Right cardiac atrium (tissue), 5 donors: ENCODE data around the gene DIAPH3. TPM values are rescaled to one million over a fixed set of nuclear protein-coding genes. Genes with fewer than 3 reads are reported as not detected.

Experiments used
- ATAC-seq, 2 donors: fragments of 200-7000 bp; cut with Tn5 transposase; one replicate each; pipeline versions ENCODE4 v1.8.0 to v1.9.1; 2020; ENCODE audit warnings: moderate library complexity in 2 of 2, mild to moderate bottlenecking in 1 of 2
- DNase-seq, 3 donors: peaks; one replicate each; pipeline ENCODE4 v3.0.0-alpha.2; 2020
- H3K27ac ChIP-seq: one replicate; pipeline ENCODE4 v1.5.1; 2013; ENCODE audit warnings: mild to moderate bottlenecking, low read length, control low read depth, moderate library complexity
- H3K27me3 ChIP-seq: one replicate; pipeline ENCODE4 v1.6.1; 2013; ENCODE audit not compliant: control insufficient read depth, insufficient read depth
- H3K4me1 ChIP-seq: one replicate; pipeline ENCODE4 v1.6.1; 2013; ENCODE audit warnings: low read length; ENCODE audit not compliant: control insufficient read depth, insufficient read depth
- H3K4me3 ChIP-seq: one replicate; pipeline ENCODE4 v1.5.1; 2013; ENCODE audit warnings: low read length, control low read depth
- H3K9me3 ChIP-seq: one replicate; pipeline ENCODE4 v1.6.1; 2013; ENCODE audit warnings: low read length; ENCODE audit not compliant: control insufficient read depth
- WGBS: extraction: QIAGEN DNeasy Blood & Tissue Kit; methylation state at CpG from one replicate; pipeline ENCODE4 v1.1.7; 2013; 5-methylcytosine and 5-hydroxymethylcytosine counted together
- intact Hi-C, 4 donors: fragments of 100-400 bp; cut with DNase I; formaldehyde crosslinking; loops; one replicate each; pipeline versions ENCODE4 v1.11.0 to v1.14.0; 2022 to 2023
- polyA plus RNA-seq: library from polyadenylated mRNA; stranded (reverse); fragments of 200-250 nt; gene quantifications from one replicate; pipeline ENCODE4 v1.2.3, GENCODE V29; 2013
- total RNA-seq, 4 donors: library from RNA; stranded (reverse); fragmentation: NEBNext Ultra II Directional; extraction: Animal tissue kit (Norgen Biotek cat#: 25700); gene quantifications; one replicate each; pipeline ENCODE4 v1.2.1, GENCODE V29; 2021
- donor health status: healthy with polysubstance abuse.
- donor health status: DM: no; HTN: yes; CAD: no.
- donor health status: DM: no; HTN: no; CAD: no.
- donor health status: DM: no; HTN: yes; CAD: no; lungs with severe emphysema.
- donor health status: DM: yes; HTN: yes; CAD: no.

Gene DIAPH3
- total and polyA plus RNA-seq, 5 donors = 0.09 to 0.46 (median 0.33) TPM

DNA sequence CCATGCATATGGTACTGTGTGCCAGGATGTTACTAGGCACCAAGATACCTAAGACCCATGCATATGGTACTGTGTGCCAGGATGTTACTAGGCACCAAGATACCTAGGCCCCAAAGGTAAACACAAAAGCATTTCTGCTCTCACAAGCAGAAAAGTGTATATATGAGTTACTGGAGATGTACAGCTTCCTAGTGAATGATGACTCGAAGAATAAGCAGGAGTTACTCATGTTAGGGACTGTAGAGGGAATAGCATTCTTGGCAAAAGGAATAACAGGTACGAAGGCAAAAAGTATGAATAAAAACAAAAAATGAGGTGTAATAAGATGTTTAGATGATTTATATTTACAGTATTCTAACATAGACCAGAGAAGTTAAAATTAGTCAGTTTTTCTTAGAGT is 383.7 kb downstream of the DIAPH3 start:
- 97% methylated on average over 2 of the region's 2 CpGs for WGBS
- Histone ChIP-seq H3K4me3 (no peak overlapping the region), H3K27ac (no peak overlapping the region), H3K4me1 (no peaks in the 10 kb centered on the region), H3K27me3 (no peaks in the 10 kb centered on the region), H3K9me3 (no peaks in the 10 kb centered on the region)
- intact Hi-C loops = no loop called here
- no peak for DNase-seq
- no peak for ATAC-seq

DNA sequence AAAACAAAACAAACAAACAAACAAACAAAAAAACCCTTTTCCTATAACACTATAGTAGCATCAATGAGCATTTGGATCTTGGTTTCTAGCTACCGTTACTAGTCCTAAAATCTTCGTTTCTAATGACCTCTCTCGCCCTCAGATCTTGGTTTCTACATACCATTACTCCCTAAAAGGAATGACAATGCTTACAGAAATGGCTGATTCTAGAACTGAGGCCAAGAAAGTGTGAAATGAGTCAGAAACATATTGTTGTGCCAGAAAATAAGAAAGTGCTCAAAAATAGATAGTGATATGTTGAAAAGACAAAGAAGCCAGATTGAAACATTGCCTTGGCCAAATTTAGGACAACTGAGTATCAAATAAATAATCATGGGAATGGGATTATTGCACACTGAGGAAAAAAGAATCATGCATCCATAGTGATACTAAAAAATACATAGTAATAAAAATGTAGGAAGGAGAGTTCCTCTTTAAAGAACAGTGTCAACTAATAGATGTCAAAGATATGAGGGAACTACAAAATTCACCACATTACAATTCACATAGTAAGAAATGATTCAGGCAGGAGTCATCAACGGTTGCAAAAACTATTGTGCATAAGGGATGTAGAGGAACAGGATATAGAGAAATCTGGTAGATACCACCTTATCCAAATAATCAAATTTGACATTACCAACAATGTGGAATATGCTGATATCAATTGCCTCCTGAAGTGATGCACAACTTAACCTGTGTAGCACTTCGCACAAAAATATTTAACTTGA is 386.6 kb downstream of the DIAPH3 start:
- ATAC-seq (no peak), DNase-seq (no peak)
- H3K27me3 ChIP-seq = no peaks in the 10 kb centered on the region
- no peaks in the 10 kb centered on the region for H3K4me1 ChIP-seq
- no peaks in the 10 kb centered on the region for H3K9me3 ChIP-seq
- no peak overlapping the region for H3K27ac ChIP-seq
- 84% methylated on average over 5 of the region's 5 CpGs for WGBS
- H3K4me3 ChIP-seq = no peak overlapping the region
- intact Hi-C loops = loop anchor here in 1 of 4 donors (10.0 kb wide), 1 partner anchor 58 kb away; no protein-coding TSS in a partner anchor

DNA sequence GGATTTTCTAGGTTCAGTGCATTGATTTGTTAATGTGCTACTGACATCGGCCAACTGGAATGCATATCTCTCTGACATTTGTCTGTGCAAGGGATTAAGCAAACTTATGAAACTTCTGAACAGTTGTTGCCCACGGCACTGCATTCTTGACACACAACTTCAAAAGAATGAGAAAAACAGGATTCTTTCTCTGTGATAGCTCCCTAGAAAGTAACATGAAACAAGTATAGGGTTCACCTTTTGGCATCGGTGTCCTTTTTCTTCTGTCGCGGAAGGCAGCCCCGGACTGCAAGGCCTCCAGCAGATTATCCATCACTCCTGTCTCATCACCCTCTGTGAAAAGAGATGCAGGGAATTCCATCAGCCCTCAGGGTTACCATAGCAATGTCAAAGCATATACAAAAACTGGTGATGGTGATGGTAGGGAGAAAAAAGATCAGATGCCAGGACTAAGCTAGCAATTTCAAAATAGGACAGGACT is 389.2 kb downstream of the DIAPH3 start:
- no peaks in the 10 kb centered on the region for H3K9me3 ChIP-seq
- ATAC-seq (no peak), DNase-seq (no peak)
- H3K4me3 ChIP-seq = no peak overlapping the region
- 46% methylated on average over 6 of the region's 6 CpGs for WGBS
- H3K27ac ChIP-seq = no peak overlapping the region
- H3K27me3 ChIP-seq = no peaks in the 10 kb centered on the region
- intact Hi-C loops = loop anchor here in 1 of 4 donors (10.0 kb wide), 1 partner anchor 60 kb away; no protein-coding TSS in a partner anchor
- no peaks in the 10 kb centered on the region for H3K4me1 ChIP-seq

DNA sequence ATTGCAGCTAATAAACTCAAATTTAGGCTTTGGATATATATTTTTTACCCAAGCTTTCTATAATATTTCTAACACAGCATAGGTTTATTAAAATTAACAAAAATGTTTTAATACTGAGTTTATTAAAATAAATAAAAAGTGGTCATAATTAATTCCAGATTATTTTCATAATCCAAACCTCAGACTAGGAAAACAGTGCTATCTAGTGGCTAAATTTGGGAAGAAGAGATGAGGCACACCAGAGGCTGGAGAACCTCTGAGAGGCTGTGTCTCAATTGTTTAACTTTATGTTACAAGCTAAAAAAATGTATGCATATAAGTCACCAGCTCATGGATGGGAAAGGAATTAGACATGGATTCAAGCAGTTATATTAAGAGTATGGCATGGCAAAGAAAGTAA is 392.5 kb downstream of the DIAPH3 start:
- Histone ChIP-seq H3K4me1 (no peaks in the 10 kb centered on the region), H3K27me3 (no peaks in the 10 kb centered on the region), H3K9me3 (no peaks in the 10 kb centered on the region), H3K4me3 (no peak overlapping the region), H3K27ac (no peak overlapping the region)
- intact Hi-C loops = loop anchor here in 1 of 4 donors (10.0 kb wide), 1 partner anchor 64 kb away; no protein-coding TSS in a partner anchor
- no peak for DNase-seq
- no peak for ATAC-seq

DNA sequence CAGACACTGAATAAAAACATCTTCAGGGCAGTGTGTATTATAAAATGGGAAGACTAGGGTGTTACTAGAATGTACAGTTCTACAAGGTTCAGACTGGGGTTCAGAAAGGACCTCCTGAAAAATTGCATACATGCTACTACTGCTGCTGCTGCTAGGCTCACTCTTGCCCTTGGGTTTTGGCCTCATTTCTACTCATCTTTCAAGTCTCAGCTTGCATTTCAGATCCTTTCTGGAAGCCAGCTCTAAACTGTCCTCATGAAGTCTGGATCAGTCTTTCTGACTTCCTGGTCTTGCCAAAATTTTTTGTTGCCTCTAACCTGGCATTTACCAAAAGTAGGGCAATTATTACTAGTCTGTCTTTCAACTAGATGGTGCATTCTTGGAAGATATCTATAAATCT is 393.3 kb downstream of the DIAPH3 start:
- no peak overlapping the region for H3K27ac ChIP-seq
- no peaks in the 10 kb centered on the region for H3K27me3 ChIP-seq
- H3K9me3 ChIP-seq = no peaks in the 10 kb centered on the region
- ATAC-seq = no peak
- no peaks in the 10 kb centered on the region for H3K4me1 ChIP-seq
- no peak overlapping the region for H3K4me3 ChIP-seq
- DNase-seq = no peak
- intact Hi-C loops = loop anchor here in 1 of 4 donors (10.0 kb wide), 1 partner anchor 64 kb away; no protein-coding TSS in a partner anchor

DNA sequence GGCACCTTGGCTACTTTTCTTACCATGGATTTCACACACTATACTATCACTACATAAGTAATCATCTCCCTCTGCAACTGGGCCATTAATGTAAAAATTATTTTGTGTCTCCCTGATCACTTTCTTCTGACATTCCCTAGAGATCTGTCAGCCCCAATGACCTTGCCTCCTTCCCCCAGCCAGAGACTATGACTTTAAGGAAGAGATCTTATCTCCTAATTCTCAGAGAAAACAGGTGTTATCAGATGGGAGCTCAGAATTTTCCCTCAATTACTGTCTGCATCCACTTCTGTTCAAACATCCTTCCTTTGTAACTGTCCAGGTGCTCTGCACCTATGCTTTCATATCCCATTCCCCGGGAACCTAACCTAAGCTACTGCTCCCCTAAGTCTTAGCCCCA is 397.5 kb downstream of the DIAPH3 start:
- ATAC-seq (no peak), DNase-seq (no peak)
- H3K4me1 ChIP-seq = no peaks in the 10 kb centered on the region
- H3K27me3 ChIP-seq = no peaks in the 10 kb centered on the region
- no peaks in the 10 kb centered on the region for H3K9me3 ChIP-seq
- intact Hi-C loops = no loop called here
- H3K4me3 ChIP-seq = no peak overlapping the region
- H3K27ac ChIP-seq = no peak overlapping the region
- WGBS = 89% methylated on average over 1 of the region's 1 CpG

DNA sequence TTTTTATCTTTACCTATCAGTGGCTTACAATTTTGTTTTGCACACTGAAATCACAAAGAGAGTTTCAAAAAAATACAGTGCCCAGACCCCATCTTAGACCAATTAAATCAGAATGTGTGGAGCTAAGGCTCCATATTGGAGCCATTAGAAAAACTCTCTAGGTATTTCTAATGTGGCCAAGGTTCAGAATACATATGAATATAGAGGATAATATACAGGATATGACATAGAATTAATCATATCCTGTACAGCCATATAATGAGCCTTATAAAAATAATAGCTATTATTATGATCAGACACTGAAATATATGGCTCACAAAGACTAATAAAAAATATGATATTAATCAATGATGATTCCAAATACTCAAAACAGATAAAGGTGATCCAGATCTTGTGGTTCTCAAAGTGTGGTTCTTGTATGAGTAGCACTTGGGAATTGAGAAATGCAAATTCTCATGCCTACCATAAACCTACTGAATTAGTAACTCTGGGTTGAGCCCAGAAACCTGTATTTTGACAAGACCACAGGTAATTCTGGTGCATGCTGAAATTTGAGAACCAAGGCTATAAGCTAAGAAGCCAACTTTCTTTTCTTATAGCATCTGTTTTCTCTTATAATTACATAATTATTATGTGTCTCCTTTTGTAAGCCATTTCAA is 408.0 kb downstream of the DIAPH3 start:
- ATAC-seq (no peak), DNase-seq (no peak)
- Histone ChIP-seq H3K9me3 (no peaks in the 10 kb centered on the region), H3K4me1 (no peaks in the 10 kb centered on the region), H3K27ac (no peak overlapping the region), H3K27me3 (no peaks in the 10 kb centered on the region), H3K4me3 (no peak overlapping the region)
- intact Hi-C loops = no loop called here

DNA sequence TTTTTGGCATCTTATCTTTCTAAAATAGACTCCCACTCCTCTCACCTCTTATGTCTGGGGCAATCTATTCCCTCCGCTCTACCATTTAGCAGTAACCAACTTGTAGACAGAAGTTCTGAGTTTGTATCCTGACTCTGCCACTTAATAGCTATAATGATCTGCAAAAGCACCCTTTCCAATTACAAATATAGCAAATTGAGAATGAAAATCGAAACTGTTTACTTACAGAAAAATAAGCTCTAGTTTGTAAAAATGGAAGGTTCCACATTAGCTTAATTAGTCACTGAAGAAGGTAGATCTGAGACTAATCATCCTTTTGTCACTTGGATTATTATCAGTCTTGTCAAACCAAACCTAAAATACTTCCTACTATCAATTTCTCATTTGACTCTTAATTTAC is 409.3 kb downstream of the DIAPH3 start:
- no peaks in the 10 kb centered on the region for H3K9me3 ChIP-seq
- DNase-seq (no peak), ATAC-seq (no peak)
- intact Hi-C loops = no loop called here
- 93% methylated on average over 2 of the region's 2 CpGs for WGBS
- H3K4me1 ChIP-seq = no peaks in the 10 kb centered on the region
- H3K27me3 ChIP-seq = no peaks in the 10 kb centered on the region
- no peak overlapping the region for H3K27ac ChIP-seq
- no peak overlapping the region for H3K4me3 ChIP-seq

DNA sequence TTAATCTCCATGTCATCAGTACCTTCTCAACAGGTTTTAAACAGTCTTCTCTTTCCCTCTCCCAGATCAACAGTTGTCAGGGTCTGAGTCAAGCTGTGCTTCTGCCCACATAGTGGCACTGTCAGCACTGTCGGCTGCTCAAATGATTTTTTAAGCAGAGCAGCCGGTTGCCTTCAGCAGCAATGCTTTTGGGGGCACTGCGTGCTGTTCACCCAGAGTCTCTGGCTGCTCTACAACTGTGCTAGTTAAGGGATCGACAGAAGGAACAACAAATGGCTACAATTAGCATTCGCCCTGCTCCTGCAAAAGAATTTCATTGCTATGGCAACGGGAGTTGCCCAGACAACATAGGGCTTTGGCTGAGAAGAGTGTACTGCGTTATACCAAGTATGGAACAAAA is 412.9 kb downstream of the DIAPH3 start:
- Histone ChIP-seq H3K9me3 (no peaks in the 10 kb centered on the region), H3K4me1 (no peaks in the 10 kb centered on the region), H3K27ac (no peak overlapping the region), H3K4me3 (peak overlapping the region; percentile 9), H3K27me3 (no peaks in the 10 kb centered on the region)
- WGBS = 38% methylated on average over 7 of the region's 7 CpGs
- intact Hi-C loops = no loop called here
- ATAC-seq (peak in 1 of 2 donors; percentile 54), DNase-seq (peak in 2 of 3 donors; percentile 7 to 12)

DNA sequence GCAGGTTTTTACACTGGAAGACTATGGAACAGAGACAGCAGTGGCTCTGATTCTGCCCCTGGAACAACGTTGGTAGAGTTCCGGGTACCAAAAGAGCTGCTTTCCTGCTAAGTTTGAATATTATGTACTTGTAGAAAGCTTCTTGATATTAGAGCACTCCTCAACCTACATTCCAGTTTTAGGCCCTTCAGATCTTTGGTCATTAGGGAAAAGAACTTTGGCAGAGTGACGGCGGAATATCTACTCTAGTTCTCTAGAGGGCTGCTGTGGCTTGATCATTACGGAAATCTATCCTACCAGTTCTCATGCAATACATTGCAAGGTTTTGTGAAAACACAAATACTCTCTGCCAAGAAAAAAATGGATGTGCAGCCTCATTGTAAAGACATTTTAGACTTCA is 415.7 kb downstream of the DIAPH3 start:
- no peak for DNase-seq
- no peaks in the 10 kb centered on the region for H3K4me1 ChIP-seq
- H3K27ac ChIP-seq = no peak overlapping the region
- no peak for ATAC-seq
- no peaks in the 10 kb centered on the region for H3K27me3 ChIP-seq
- no peak overlapping the region for H3K4me3 ChIP-seq
- intact Hi-C loops = no loop called here
- no peaks in the 10 kb centered on the region for H3K9me3 ChIP-seq
- 75% methylated on average over 5 of the region's 5 CpGs for WGBS

DNA sequence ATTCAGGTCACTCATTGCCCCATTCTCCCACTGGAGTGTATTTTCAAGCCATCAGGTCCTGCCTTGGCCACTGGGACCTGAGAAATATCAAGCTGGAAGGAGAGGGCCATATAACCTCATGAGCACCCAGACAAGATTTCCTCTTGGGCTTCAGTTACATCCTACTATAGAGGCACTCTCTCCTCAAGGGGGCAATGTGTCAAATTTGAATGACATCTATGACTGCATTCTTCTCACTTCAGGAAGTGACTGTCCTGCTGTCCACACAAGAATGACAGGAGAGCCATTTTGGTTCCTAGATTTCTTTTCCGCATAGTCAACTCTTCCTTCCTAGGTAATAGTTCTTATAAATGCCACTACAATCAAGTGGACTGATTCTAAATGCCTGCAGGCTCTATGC is 416.2 kb downstream of the DIAPH3 start:
- no peaks in the 10 kb centered on the region for H3K27me3 ChIP-seq
- DNase-seq (no peak), ATAC-seq (no peak)
- WGBS = 95% methylated on average over 1 of the region's 1 CpG
- H3K9me3 ChIP-seq = no peaks in the 10 kb centered on the region
- no peak overlapping the region for H3K27ac ChIP-seq
- intact Hi-C loops = no loop called here
- no peaks in the 10 kb centered on the region for H3K4me1 ChIP-seq
- no peak overlapping the region for H3K4me3 ChIP-seq
